ENCODE results near the gene HCFC1.

HCFC1 gene

DNA sequence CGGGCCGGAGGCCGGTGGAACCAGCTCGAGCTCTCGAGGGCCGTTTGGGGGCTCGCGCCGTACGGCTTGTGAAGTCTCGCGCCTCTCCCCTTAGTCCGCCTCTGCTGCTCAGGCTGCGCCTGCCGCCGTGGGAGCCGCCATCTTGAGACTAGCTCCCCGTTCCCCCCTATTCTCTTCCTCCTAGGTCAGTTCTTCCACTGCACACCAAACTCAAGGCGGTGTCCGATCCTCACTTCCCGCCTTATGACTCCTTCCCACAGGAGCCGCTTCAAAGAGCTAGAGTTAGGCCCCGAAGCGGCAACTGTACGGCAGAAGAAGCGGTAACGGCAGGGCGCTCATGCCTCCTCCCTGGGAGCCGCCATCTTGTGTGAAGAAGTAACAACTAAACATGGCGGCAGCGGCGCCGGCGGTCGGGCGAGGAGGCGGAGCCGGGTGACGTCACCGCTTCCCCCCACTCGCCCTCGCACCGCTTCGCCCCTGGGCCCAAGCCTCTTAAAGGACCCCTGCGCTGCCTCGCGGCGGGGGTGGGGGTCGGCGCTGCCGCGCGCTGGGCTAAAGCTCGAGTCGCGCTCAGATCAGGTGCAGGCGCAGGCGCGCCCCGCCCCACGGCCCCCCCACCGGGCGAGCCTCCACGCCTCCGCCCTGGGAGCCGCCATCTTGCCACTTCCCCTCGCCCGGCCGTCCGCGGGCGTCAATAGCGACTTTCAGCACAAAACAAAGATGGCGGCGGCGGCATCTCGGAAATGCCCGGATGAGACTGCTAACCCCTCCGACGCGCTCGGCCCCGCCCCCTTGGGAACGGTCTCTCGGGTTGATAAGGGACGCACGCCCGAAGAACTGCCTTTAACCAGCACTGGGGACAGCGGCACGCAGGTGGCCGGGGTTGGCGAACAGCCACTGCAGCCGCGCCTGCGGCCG is at the start of gene HCFC1:
Gene HCFC1 (minus strand): TSS at position 369 of the 918 bp plus-strand sequence. CDS start 978 bp downstream, outside the sequence.
- FAIRE-seq, result no peak

DNA sequence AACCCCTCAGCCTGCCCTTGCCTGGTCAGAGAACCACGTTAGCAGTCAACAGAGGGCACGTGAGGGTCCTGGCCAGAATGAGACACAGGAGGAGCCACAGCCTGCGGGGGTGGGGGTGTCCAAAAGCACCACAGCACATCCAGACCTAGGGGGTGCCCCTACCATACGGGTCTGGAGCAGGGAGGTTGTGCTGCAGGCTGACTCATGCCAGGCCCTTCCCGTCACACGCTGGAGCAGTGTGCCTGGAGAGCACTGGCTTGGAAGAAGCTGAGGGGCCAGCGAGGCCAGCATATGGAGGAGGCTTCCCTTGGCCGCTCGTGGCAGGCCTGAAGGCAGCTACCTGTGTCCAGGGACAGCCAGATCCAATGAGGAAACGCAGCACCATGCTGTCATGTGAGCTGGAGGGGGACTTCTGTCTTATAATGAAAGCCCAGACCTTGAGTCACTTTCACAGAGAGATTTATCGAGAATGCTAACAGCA is 49.6 kb upstream of the HCFC1 start:
- FAIRE-seq, result no peak

DNA sequence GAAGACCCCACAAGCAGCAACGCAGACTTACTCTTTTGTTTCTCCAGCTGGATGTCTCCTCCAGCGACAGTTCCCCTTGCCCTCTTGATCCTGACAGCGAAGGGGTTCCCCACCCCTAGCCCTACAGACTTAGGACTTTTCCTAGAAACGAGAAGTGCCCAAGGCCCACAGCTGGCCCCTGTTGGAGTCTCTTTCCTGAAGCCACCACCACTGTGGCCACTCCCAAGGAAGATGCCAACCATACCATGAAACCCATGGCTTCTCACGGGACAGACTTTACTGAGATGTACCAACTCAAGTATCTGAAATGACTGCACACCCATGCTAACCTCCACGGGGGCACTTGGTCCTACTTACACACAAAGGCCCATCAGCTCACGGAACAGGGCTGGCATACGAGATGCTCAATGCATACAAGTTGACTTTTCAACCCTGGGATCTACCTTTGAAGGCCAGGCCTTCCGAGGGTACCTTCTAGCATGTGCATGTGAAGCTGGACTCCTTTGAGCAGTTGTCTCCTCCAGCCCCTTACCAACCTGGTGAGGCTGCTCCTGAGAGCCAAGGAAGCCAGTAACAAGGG is 49.0 kb upstream of the HCFC1 start:
- no peak for FAIRE-seq

DNA sequence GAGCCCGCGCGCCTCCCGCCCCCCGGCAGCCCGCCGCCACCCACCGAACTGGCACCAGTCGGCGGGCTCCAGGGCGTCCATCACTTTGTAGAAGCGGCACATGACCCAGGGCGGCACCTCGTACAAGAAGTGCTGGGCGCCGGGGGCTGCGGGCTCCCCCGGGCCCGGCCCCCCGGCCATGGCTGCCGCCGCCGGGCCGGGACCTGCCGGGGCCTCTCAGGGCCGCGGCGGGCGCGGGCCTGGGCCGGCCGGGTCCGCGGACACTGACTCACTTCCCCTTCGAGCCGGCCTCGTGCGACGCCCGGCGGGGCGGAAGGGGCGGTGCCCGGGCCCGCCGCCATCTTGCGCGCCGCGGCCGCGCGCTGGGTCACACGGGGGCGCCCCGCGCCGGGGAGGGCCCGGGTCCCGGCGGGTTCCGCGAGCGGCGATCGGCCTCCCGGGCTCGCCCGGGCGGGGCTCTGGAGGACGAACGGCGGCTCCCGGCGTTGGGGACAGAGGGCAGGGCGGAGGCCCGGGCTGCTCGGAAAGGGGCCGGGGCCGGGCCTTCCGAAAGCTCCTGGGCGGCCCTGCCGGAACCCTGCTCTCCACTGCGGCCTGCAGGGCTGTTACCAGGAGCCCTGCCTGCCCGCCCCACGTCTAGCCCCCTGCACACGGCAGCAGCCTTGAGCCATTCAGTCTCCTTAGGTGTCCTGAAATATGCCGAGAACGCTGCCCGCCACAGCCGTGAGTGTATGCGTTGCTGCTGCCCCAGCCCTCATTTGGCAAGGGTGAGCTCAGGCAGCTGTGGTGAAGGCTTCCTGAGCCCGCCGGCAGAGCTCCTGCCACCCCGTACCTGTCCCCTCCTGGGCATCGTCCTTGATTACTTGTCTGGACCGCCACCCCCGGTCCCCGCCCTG is 48.3 kb upstream of the HCFC1 start, which contains the start of gene IRAK1:
Gene IRAK1 (minus strand): TSS at position 270 of the 896 bp plus-strand sequence. CDS start 90 bp downstream, at position 180.
- FAIRE-seq, result no peak

DNA sequence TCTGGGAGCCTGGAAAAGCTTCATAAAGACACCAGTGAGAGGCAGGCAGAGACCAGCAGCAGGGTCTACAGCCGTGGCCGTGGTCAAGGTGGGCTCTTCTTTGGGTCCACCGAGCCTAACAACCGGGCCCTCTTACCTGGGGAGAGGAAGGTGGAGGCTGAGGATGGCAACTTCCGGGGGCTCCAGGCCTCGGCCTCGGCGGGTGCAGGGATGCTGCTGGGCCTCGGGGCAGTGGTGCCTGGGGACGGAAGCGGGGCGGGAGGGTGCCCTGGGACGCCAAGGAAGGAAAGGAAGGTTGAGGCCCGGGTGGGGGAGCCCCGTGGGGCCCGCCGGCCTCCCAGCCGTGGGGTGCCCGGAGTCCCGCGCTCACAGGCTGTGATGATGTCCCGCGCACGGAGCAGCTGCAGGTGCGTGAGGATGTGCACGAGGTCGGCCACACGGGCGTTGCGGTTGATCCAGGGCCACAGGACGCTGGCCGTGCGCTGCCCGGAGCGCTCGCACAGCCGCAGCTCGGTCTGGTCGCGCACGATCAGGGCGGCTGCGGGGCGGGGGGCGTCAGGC is 47.5 kb upstream of the HCFC1 start:
- no peak for FAIRE-seq

DNA sequence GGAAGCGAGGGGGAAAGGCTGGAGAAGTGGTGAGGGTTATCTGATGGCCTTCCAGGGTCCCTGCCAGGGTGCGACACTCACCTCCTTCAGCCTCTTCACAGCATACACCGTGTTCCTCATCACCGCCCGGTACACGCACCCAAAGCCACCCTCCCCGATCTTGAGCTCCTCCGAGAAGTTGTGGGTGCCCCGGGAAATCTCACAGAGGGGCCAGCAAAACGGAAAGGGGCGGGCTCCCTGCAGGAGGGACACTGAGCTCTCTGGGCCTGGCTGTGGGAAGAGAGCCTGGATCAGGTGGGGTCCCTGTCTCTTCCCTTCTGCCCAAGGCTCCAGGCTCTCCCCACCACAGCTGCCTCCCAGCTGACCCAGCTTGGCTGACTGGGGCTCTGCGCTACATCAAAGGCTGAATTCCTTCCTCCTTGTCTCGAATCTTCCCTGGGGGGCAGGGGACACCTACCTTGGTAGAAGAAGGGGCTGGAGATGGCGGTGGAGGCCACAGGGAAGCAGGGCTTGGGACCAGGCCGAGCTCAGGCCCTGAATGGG is 47.0 kb upstream of the HCFC1 start:
- FAIRE-seq, result no peak

DNA sequence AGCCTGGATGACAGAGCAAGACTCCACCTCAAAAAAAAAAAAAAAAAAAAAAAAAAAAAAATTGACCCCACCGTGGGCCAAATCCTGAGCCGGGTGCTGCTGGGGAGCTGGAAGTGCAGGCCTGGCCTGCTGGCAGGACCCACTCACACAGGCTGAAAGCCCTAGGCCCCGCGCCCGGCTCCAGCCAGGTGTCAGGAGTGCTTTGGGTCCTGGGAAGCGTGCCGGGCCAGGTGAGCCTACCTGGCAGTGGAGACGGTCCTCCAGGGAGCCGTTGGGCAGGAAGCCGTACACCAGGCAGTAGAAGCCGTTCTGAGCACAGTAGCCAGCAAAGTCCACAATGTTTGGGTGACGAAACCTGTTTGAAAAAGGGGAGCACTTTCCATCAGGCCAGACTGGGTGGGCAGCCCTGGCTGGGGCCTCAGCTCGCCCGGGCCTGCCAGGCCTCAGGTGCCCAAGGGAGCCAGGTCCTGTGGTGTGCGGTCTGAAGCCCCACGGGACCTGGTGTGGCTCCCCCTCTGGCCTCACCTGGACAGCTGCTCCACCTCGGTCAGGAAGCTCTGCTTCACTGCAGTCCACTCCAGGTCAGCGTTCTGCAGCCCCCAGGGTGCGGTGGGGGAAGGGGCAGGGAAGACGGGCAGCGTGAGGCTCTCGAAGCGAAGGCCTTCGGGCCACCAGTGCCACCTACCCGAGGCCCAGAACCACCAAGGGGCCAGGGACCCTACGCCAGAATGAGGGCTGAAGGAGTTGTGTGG is 46.3 kb upstream of the HCFC1 start:
- FAIRE-seq, result no peak

DNA sequence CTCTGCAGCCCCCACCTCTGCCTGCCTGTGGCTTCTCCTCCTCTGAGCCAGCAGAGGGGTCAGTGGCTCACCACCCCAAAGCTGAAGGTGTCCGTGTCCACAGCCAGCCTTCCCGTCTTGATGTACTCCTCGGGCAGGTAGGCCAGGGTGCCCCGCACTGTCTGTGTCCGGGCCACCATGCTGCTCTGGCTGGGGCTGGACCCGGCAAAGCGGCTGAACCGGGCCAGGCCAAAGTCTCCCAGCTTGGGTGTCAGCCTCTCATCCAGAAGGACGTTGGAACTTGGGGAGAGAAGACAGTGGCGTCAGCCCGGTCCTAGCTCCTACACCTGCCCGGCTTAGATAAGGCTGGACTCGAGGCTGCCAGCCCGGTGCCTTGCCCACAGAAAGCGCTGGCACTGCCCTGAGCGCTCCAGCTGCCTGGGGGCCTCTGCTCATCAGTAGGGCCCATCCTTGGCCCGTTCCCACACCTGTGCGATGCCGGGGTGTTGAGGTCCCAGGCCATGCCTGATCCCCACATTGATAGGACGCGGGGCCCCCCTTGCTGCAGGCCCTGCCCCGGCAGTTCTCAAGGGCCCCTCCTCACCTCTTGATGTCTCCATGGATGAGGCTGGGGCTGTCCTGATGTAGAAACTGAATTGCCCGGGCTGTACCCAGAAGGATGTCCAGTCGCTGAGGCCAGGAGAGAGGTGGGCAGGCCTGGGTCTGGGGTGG is 44.9 kb upstream of the HCFC1 start:
- no peak for FAIRE-seq

DNA sequence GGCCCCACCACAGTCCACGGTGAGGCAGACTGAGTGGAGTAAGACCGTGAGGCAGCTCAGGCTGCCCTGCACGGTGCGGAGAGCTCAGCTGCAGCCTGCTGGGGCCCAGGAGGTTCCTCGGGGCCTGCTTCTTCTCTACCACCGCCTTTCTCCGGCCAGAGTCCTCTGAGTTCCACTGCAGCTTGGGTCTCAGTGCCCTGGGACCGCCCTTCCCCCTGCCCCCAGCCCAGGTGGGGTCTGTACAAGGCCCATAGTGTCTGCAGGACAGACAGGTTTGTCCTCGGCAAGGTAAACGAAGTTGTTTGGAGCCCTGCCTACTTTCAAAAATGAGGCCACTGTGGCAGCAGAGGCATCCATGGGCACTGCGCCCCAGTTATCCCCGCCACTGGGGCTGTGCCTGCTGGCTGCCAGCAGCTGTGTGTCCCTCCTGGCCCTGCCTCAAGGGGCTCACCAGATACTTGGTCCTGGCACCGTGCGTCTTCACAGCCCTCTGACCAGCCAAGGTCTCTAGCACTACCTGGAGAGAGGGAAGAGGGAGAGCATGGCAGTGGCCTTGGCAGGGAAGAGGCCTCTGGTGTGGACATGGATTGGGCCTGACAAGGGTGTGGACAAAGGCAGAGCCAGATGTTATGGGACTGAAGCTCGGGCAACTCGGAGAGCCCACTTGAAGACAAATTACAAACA is 44.1 kb upstream of the HCFC1 start:
- FAIRE-seq, result no peak

DNA sequence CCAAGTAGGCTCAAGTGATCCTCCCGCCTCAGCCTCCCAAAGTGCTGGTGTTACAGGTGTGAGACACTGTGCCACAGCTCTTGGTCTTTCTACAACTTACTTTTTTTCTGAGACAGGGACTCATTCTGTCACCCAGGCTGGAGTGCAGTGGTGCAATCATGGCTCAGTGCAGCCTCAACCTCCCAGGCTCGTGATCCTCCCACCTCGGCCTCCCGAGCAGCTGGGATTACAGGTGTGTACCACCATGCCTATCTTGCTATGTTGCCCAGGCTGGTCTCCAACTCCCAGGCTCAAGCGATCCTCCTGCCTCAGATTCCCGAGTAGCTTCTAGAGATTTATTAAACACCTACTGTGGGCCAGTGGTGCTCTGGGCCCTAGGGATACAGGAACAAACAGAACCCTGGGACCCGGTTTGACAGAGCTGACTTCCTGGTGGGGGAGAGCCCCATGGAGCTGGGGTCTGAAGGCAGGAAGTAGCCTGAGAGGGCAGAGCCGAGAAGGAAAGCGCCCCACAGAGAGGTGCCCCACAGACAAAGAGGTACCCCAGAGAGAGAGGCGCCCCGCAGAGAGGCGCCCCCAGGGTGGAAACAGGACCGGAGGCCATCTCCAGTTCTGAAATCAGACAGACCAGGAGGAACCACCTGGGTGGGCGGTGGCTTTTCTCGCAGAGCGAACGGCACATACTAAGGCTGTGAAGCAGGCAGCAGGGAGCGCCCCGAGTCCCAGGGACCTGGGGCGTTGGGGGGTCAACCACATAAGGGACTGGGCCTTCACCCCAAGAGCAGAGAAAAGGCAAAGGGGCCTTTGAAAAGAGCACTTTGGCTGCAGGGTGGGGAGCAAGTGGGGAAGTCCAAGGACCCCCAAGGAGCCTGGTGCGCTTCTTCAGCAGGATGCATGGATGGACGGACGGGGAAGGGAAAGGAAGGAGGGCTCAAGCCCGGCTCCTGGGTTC is 43.1 kb upstream of the HCFC1 start:
- no peak for FAIRE-seq

DNA sequence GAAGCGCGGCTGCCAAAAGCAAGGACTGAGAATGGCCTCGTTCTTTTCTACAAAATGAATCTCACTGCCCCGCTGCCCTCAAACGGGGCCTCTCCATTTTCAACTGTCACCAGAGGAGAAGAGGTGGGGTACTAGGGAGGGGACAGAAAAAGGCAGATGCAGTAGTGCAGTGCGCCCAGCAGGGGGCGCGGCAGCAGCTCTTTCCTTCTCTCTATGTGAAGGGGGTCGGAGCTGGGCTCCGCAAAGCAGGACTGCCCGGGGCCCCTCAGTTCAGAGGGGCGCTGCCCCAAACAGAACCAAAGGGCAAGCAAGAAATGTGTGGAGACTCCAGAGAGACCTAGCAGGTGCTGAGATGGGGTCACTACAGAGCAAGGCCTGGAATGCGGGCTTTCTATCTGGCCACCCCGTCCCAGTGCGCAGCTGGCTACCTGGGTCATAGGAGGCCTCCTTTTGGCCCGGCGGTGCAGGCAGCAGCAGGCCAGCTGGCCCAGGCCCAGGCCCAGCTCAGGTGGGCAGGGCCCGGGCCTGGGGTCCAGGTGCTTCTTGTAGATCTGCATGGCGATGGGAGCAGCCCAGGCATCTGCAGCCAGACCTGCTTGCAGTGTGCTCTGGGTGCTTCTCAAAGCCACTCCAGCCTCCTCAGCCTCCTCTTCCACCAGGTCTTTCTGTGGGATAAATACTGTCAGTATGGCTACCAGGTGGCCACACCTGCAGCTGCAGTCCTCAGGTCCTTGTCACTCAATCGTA is 42.2 kb upstream of the HCFC1 start:
- FAIRE-seq, result no peak

DNA sequence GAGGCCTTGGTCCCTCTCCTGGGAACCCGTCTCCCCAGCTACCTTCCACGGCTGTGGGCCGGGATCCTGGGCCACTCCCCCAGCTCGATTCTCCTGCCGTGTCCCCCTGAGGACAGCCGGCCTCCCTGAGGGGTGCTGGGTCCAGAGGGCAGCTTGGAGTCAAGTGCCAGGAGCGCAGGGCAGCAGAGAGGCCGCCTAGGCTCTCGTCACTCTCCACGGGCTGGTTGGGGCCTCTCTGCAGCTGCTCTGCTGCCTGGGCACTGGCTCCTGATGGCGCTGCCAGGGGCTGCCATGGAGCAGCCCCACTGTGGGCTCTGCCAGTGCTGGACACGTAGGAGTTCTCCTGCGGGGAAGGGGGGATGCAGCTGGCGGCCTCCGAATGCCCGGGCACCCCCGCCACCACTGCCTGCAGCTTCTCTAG is 41.4 kb upstream of the HCFC1 start:
- FAIRE-seq, result no peak

DNA sequence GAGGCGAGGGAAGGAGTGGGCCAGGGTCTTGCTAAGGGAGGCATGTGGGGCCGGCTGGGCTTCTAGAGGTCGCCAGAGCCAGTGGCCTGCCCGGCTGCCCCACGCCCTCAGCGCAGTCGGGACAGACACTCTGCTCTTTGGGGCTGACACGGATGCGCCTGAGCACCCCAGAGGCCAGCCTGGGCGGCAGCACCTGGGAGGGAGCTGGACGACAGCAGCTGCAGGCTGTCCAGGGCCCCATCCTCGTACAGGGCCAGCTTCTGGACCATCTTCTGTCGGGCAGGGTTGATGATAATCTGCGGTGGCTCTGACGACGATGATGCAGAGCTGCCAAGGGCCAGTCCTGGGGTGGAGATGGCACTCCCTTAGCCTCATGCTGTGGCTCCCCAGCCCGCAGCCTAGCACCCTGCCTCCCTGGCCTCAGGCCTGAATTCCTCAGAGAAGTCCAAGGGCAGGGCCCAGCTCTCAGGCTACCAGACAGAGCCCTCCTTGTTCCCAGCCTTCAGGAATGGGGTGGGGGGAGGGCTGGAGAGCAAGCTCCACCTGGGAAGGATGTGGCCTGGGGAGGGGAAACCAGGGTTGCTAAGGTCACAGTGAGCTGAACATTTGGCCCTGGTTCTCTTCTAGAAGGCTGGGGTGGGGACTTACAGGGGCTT is 40.8 kb upstream of the HCFC1 start:
- no peak for FAIRE-seq

DNA sequence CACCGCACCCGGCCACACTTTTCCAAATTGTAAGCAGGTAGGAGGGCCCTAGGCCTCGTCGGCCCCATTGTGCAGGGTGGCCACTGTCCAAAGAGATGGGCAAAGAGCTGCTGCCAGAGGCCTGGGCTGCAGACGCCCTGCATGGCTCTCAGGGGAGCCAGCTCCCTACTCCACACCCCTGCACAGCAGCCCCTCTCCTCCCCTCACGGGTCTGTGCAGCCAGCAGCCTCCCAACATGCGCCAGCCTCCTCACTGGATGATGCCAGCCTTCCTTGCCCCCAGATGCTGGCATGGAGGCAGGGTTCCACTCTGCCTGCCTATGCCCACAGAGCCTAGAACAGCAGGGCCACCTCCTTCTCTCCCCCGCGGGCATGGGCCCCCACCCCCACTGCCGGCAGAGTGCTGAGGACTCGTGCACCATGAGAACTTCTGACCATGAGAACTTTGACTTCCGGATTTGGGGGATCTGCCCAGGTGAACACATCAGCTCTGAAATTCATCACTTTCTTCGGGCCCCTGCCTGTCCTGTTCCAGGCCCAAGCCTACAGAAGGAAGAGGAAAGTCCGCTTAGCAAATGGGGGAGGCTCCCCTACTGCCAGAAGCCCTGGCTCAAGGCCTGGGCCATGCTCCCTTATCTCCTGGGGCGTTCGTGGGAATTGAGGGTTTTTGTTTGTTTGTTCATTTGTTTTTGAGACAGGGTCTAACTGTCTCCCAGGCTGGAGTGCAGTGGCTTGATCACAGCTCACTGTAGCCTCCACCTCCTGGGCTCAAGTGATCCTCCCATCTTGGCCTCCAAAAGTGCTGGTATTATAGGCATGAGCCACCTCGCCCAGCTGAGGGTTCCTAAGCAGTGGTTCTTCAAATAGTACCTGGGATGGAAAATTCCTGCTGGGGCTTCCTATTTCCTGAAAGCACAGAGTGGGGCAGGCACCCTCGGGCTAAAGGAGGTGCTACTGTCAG is 40.0 kb upstream of the HCFC1 start:
- no peak for FAIRE-seq

DNA sequence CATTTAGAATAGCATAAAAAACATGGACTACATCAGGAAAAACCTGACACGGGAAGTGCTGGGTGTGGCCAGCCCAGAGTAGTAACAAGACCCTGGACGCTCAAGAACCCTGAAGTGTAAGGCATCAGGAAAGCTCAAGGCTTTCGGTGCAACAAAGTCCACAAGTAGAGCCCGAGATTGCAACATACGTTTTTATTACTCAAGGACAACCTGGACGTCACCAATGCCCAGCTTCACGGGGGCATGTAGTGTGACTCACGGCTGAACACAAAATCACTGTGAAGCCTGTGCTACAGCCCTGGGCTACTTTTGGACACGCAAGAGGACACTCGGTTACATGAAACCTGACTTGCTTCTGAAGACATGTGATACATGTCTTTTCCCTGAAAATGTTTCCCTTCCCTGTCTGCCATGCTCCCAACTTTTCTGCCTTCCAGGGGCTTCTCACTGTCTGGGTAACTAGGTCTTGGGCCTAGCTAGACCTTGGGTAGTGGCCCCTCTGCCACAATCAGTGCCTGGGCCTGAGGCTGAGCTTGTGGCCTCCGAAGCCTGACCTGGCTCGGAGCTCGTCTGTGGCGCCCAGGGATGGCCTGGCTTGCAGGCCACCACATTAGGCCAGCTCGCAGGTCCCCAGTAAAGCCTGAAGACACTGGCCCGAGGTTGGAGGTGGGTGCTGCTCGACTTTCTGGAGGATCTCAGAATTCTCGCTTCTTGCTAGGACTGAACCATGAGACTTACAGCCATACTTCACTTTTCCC is 38.9 kb upstream of the HCFC1 start:
- FAIRE-seq, result no peak

DNA sequence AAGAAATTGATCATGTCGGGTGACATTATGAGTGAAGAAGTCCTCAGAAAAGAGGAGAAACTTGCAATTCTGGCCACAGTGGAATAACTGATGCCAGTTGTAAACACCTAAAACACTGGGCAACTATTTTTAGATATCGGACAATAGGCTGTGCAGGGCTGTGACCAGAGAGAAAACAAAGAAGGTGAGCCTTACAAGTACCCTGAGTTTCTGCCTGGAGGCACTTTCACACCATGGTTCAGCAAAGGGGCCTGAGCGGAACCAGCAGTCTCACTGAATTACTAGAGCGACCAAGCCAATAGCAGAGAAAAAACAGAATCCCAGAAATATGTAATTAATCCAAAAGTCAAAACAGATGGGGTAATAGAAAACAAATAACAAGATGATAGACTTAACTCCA is 36.9 kb upstream of the HCFC1 start:
- no peak for FAIRE-seq

Measured in endometrium (tissue), 2 donors.